SH-SY5Y (cell line): ENCODE measurements around the gene MAP3K2.

Experiments
- GATA2 ChIP-seq: IDR thresholded peaks from 2 replicates; pipeline ENCODE4 v1.6.1; 2011; ENCODE audit warnings: mild to moderate bottlenecking, low read depth, low read length
- GATA3 ChIP-seq: IDR thresholded peaks from 2 replicates; pipeline ENCODE4 v1.6.1; 2011; ENCODE audit warnings: low read depth, mild to moderate bottlenecking, low read length, moderate library complexity

DNA sequence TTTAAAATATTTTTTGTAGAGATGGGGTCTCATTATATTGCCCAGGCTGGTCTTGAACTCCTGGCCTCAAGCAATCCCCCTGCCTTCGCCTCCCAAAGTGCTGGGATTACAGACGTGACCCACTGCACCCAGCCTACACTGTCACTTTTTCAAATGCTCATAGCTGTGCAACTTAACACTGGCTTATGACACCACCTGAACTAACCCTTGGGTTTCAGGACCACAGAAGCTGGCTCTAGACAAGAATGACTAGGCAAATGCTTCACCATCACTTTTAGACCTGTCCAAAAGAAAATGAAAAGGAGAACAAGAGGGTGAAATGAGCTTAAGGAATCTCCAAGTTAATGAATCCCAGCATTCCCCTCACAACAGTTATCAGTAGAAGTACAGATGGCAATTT lies 107.1 kb downstream of the MAP3K2 start:
- TF ChIP-seq GATA2 (no peak), GATA3 (no peak)
